HCT116 (cell line): ENCODE measurements around the gene ACAP2. TPM values are rescaled to one million over a fixed set of nuclear protein-coding genes. Genes with fewer than 3 reads are reported as not detected.

ENCODE experiments used
- ATAC-seq: fragments of 200-7000 bp; cut with Tn5 transposase; 2 replicates; pipeline ENCODE4 v1.9.1; 2020; ENCODE audit warnings: mild to moderate bottlenecking, moderate library complexity
- BruUV-seq: library from RNA; stranded (reverse); fragments of 400-500 nt; replicated peaks from 2 replicates; lab custom pipeline; 2021; lab: Mats Ljungman, UMichigan
- CTCF ChIA-PET: fragments of 300-600 bp; sonication (Branson Sonifier 250); formaldehyde crosslinking; loops from one replicate; lab custom pipeline; 2021; ENCODE audit warnings: antibody characterized with exemption; lab: Charles Lee
- POLR2A ChIA-PET: fragments of 300-600, 350-600 bp; sonication (Branson Sonifier 250); formaldehyde crosslinking; loops from one replicate; lab custom pipeline; 2021; ENCODE audit warnings: antibody characterized with exemption; lab: Charles Lee
- RAD21 ChIA-PET, 2 experiments: fragments of 300-600 bp; sonication (Branson Sonifier 250); formaldehyde crosslinking; loops; one replicate each; lab custom pipeline; 2023; ENCODE audit warnings: low total read pairs in 2 of 2; ENCODE audit not compliant: uncharacterized antibody in 2 of 2, unreplicated experiment in 2 of 2, low non-redundant PET in 1 of 2; lab: Charles Lee
- DNase-seq: peaks from one replicate; pipeline ENCODE4 v3.0.0-alpha.2; 2010; ENCODE audit warnings: low read depth, low spot score
- H2AFZ ChIP-seq: fragments of 200-600 bp; shearing (Covaris generic), sonication (generic); 2 replicates; pipeline ENCODE4 v1.6.1; 2017; ENCODE audit warnings: low read depth, mixed run types, mixed read lengths, antibody characterized with exemption, low read length; ENCODE audit not compliant: poor library complexity, severe bottlenecking
- H3K27ac ChIP-seq: 2 replicates; pipeline ENCODE4 v1.5.1; 2012; ENCODE audit warnings: low read depth, low read length
- H3K27me3 ChIP-seq: fragments of 200-600 bp; sonication (generic); 2 replicates; pipeline ENCODE4 v1.6.1; 2016; ENCODE audit warnings: mixed run types, low read length, mixed read lengths; ENCODE audit not compliant: insufficient read depth
- H3K36me3 ChIP-seq, 2 experiments: fragments of 200-500 bp in 1 of 2; fragments of 200-600 bp in 1 of 2; sonication (Bioruptor generic) in 1 of 2; sonication (generic) in 1 of 2; 2 replicates each; pipeline versions ENCODE4 v1.5.1 to v1.6.1; 2014 to 2016; ENCODE audit warnings: low read length in 2 of 2, inconsistent platforms in 1 of 2, mixed read lengths in 1 of 2, mixed run types in 1 of 2; ENCODE audit not compliant: insufficient read depth in 2 of 2, control insufficient read depth in 1 of 2
- H3K4me1 ChIP-seq, 2 experiments: fragments of 200-600 bp in 1 of 2; sonication (generic) in 1 of 2; 2 replicates each; pipeline versions ENCODE4 v1.5.1 to v1.6.1; 2012 to 2017; ENCODE audit warnings: low read length in 2 of 2, inconsistent platforms in 1 of 2, mild to moderate bottlenecking in 1 of 2, mixed read lengths in 1 of 2, mixed run types in 1 of 2, moderate library complexity in 1 of 2; ENCODE audit not compliant: insufficient read depth in 2 of 2, control insufficient read depth in 1 of 2
- H3K4me2 ChIP-seq: fragments of 200-600 bp; sonication (generic); 2 replicates; pipeline ENCODE4 v1.6.1; 2017; ENCODE audit warnings: mixed run types, low read length, mixed read lengths
- H3K4me3 ChIP-seq, 2 experiments: fragments of 200-600 bp in 1 of 2; sonication (generic) in 1 of 2; replicated peaks in 1 of 2; 2 replicates each; pipeline ENCODE4 v1.5.1; 2011 to 2016; ENCODE audit warnings: low read length in 2 of 2, control low read depth in 1 of 2, low read depth in 1 of 2, mild to moderate bottlenecking in 1 of 2, mixed read lengths in 1 of 2, mixed run types in 1 of 2
- H3K79me2 ChIP-seq: fragments of 200-600 bp; sonication (generic); 2 replicates; pipeline ENCODE4 v1.6.1; 2017; ENCODE audit warnings: mild to moderate bottlenecking, mixed run types, low read length, moderate library complexity, mixed read lengths; ENCODE audit not compliant: insufficient read depth
- H3K9ac ChIP-seq: fragments of 200-600 bp; sonication (generic); 2 replicates; pipeline ENCODE4 v1.6.1; 2016; ENCODE audit warnings: low read length, mixed read lengths
- H3K9me2 ChIP-seq: fragments of 200-600 bp; sonication (generic), shearing (Covaris generic); 2 replicates; pipeline ENCODE4 v1.6.1; 2017; ENCODE audit warnings: mixed run types, mild to moderate bottlenecking, moderate library complexity; ENCODE audit not compliant: insufficient read depth
- H3K9me3 ChIP-seq, 2 experiments: fragments of 200-500 bp in 1 of 2; fragments of 200-600 bp in 1 of 2; sonication (Bioruptor generic) in 1 of 2; sonication (generic) in 1 of 2; 2 replicates each; pipeline ENCODE4 v1.6.1; 2014 to 2017; ENCODE audit warnings: low read length in 2 of 2, mixed read lengths in 2 of 2, inconsistent platforms in 1 of 2, low read depth in 1 of 2, mild to moderate bottlenecking in 1 of 2, mixed run types in 1 of 2, moderate library complexity in 1 of 2; ENCODE audit not compliant: control insufficient read depth in 1 of 2, insufficient read depth in 1 of 2
- H4K20me1 ChIP-seq: fragments of 200-600 bp; sonication (generic), shearing (Covaris generic); 2 replicates; pipeline ENCODE4 v1.6.1; 2017; ENCODE audit warnings: mixed run types, mild to moderate bottlenecking, moderate library complexity; ENCODE audit not compliant: insufficient read depth
- CBX3 ChIP-seq: IDR thresholded peaks from 2 replicates; pipeline ENCODE4 v1.6.1; 2012; ENCODE audit warnings: low read depth
- EGR1 ChIP-seq: IDR thresholded peaks from 2 replicates; pipeline ENCODE4 v1.6.1; 2012; ENCODE audit warnings: low read depth
- ELF1 ChIP-seq: IDR thresholded peaks from 2 replicates; pipeline ENCODE4 v1.6.1; 2012; ENCODE audit warnings: low read depth, borderline replicate concordance
- EZH2 ChIP-seq: fragments of 200-600 bp; sonication (generic); IDR thresholded peaks from 2 replicates; pipeline ENCODE4 v1.6.1; 2017; ENCODE audit warnings: antibody characterized with exemption, mixed run types
- EZH2phosphoT487 ChIP-seq: fragments of 200-600 bp; IDR thresholded peaks from 2 replicates; pipeline ENCODE4 v1.6.1; 2018; ENCODE audit warnings: antibody characterized with exemption, borderline replicate concordance
- FOSL1 ChIP-seq: IDR thresholded peaks from 2 replicates; pipeline ENCODE4 v1.6.1; 2012; ENCODE audit warnings: low read depth
- JUND ChIP-seq: IDR thresholded peaks from 2 replicates; pipeline ENCODE4 v1.6.1; 2012
- MAX ChIP-seq: IDR thresholded peaks from 2 replicates; pipeline ENCODE4 v1.6.1; 2012
- POLR2A ChIP-seq: IDR thresholded peaks from 2 replicates; pipeline ENCODE4 v1.7.0; 2011; ENCODE audit warnings: borderline replicate concordance; ENCODE audit not compliant: insufficient read depth, insufficient read length; ENCODE audit errors: extremely low read depth
- POLR2AphosphoS5 ChIP-seq: IDR thresholded peaks from 2 replicates; pipeline ENCODE4 v1.6.1; 2011; ENCODE audit warnings: mild to moderate bottlenecking, low read depth, low read length, moderate library complexity
- RAD21 ChIP-seq: IDR thresholded peaks from 2 replicates; pipeline ENCODE4 v1.6.1; 2012; ENCODE audit warnings: low read depth, mild to moderate bottlenecking
- SP1 ChIP-seq: IDR thresholded peaks from 2 replicates; pipeline ENCODE4 v1.6.1; 2012; ENCODE audit warnings: low read depth
- SRF ChIP-seq: IDR thresholded peaks from 2 replicates; pipeline ENCODE4 v1.6.1; 2012; ENCODE audit warnings: low read depth
- YY1 ChIP-seq: IDR thresholded peaks from 2 replicates; pipeline ENCODE4 v1.6.1; 2011; ENCODE audit warnings: low read length, low read depth, moderate library complexity, mild to moderate bottlenecking; ENCODE audit not compliant: insufficient replicate concordance; ENCODE audit errors: extremely low read depth
- ZFX ChIP-seq: fragments of 450-650 bp; IDR thresholded peaks from 2 replicates; pipeline ENCODE4 v1.6.1; 2017
- ZNF274 ChIP-seq: fragments of 200-500 bp; sonication (Bioruptor generic); IDR thresholded peaks from 2 replicates; pipeline ENCODE4 v1.6.1; 2014; ENCODE audit warnings: mild to moderate bottlenecking, low read depth, low read length, inconsistent platforms
- intact Hi-C: fragments of 100-400 bp; cut with micrococcal nuclease; formaldehyde crosslinking; loops from 2 replicates; pipeline ENCODE4 v1.10.0; 2022
- total RNA-seq: library from RNA; stranded (reverse); gene quantifications from one replicate; pipeline ENCODE4 v1.2.1, GENCODE V29; 2021; ENCODE audit not compliant: unreplicated experiment
- TF ChIP-seq, protein P1 (sequence below): IDR thresholded peaks from 2 replicates; pipeline ENCODE4 v1.6.1; 2012; ENCODE audit warnings: low read depth
- TF ChIP-seq, protein P2 (sequence below): IDR thresholded peaks from 2 replicates; pipeline ENCODE4 v1.6.1; 2012

The ACAP2 gene
- total RNA-seq, 1 experiment from 2014 or later: 43.0 TPM

DNA sequence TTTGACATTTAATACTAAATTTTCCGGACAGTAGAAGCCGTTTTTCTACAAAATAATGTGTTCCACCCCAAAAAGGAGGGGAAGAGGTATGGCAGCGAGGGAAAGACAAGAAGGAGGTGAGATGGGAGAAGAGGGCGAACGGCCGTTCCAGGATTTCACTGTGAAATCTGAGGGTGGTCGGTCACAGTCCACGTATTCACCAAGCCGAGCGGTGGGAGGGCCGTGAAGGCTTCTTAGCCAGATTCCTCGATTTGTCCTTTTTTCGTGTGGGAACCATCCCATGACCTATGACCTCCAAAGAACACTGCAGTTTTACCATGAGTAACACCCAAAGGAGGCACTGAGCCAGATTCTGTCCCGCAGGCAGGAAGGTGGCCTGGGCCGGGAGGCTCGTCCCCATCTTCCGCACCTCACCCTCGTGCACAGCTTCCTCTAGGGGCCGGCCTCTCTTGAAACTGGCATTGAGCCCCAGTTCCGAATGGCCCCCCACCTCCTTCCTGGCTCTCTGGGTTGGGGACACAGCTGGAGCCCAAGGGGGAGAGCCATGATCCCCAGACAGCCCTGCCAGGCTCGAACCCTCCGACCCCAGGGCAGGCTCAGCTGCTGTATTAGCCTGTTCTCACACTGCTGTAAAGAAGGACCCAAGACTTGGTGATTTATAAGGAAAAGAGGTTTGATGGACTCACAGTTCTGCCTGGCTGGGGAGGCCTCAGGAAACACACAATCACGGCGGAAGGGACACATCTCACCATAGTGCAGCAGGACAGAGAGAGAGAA is 195.5 kb downstream of the ACAP2 start:
- no peaks in the 10 kb centered on the region for H3K36me3 ChIP-seq
- RAD21 ChIA-PET: no interaction called here
- BruUV-seq: no TSS peak
- POLR2A ChIA-PET: no interaction called here
- H4K20me1 ChIP-seq: no peaks in the 10 kb centered on the region
- H3K4me3 ChIP-seq: no peak overlapping the region
- H3K9me2 ChIP-seq: no peaks in the 10 kb centered on the region
- H3K9ac ChIP-seq: no peak overlapping the region
- H3K4me2 ChIP-seq: no peak overlapping the region
- H3K4me1 ChIP-seq: peaks cover 0 to 4% of the 10 kb centered on the region in 2 experiments; a peak in 2 of 4 replicates
- no peak overlapping the region for H3K27ac ChIP-seq
- H2AFZ ChIP-seq: no peak overlapping the region
- ATAC-seq: 0 out of 2 replicates have a peak, but pooled peaks have one; percentile 11
- TF ChIP-seq EZH2phosphoT487 (no peak), YY1 (no peak)
- H3K27me3 ChIP-seq: no peaks in the 10 kb centered on the region
- CTCF ChIA-PET: no interaction called here
- H3K9me3 ChIP-seq: no peaks in the 10 kb centered on the region
- DNase-seq: no peak
- intact Hi-C loops: no loop called here
- no peaks in the 10 kb centered on the region for H3K79me2 ChIP-seq

DNA sequence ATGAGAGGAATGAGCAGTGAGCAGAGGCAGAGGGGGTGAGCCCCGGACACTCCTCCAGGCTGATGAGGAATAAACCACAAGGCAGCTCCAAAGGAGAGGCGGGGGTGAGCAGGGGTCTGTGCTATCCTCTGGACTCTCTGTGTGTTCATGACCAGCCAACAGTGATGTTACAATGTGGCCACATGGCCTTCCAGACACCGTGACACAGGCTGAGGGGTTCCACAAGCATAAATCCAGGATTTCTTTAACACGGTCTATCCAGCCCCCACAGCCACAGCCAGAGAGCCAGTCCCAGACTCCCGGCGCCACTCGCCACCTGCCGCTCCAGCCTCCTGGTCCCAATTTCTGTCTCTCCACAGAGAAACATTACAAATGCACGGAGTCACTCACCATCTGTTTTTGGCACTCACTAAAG is 196.2 kb downstream of the ACAP2 start:
- ChIA-PET RAD21 (no interaction called here), POLR2A (no interaction called here), CTCF (no interaction called here)
- no peak overlapping the region for H3K4me3 ChIP-seq
- no peaks in the 10 kb centered on the region for H3K9me3 ChIP-seq
- no peak overlapping the region for H3K9ac ChIP-seq
- H3K4me1 ChIP-seq: peaks cover 0 to 4% of the 10 kb centered on the region in 2 experiments; a peak in 2 of 4 replicates
- no peaks in the 10 kb centered on the region for H3K9me2 ChIP-seq
- no peaks in the 10 kb centered on the region for H3K36me3 ChIP-seq
- H3K4me2 ChIP-seq: no peak overlapping the region
- H3K27me3 ChIP-seq: no peaks in the 10 kb centered on the region
- H4K20me1 ChIP-seq: no peaks in the 10 kb centered on the region
- no peak overlapping the region for H3K27ac ChIP-seq
- DNase-seq: no peak
- ATAC-seq: no peak
- no TSS peak for BruUV-seq
- H3K79me2 ChIP-seq: no peaks in the 10 kb centered on the region
- intact Hi-C loops: no loop called here
- TF ChIP-seq YY1 (no peak), MAX (no peak), CBX3 (no peak), POLR2A (no peak), ZNF274 (no peak), POLR2AphosphoS5 (no peak), EZH2phosphoT487 (no peak), SP1 (no peak), EZH2 (no peak), ELF1 (no peak), RAD21 (no peak), ZFX (no peak), JUND (no peak), SRF (no peak), FOSL1 (no peak), EGR1 (no peak)
- TF ChIP-seq, protein P1, sequence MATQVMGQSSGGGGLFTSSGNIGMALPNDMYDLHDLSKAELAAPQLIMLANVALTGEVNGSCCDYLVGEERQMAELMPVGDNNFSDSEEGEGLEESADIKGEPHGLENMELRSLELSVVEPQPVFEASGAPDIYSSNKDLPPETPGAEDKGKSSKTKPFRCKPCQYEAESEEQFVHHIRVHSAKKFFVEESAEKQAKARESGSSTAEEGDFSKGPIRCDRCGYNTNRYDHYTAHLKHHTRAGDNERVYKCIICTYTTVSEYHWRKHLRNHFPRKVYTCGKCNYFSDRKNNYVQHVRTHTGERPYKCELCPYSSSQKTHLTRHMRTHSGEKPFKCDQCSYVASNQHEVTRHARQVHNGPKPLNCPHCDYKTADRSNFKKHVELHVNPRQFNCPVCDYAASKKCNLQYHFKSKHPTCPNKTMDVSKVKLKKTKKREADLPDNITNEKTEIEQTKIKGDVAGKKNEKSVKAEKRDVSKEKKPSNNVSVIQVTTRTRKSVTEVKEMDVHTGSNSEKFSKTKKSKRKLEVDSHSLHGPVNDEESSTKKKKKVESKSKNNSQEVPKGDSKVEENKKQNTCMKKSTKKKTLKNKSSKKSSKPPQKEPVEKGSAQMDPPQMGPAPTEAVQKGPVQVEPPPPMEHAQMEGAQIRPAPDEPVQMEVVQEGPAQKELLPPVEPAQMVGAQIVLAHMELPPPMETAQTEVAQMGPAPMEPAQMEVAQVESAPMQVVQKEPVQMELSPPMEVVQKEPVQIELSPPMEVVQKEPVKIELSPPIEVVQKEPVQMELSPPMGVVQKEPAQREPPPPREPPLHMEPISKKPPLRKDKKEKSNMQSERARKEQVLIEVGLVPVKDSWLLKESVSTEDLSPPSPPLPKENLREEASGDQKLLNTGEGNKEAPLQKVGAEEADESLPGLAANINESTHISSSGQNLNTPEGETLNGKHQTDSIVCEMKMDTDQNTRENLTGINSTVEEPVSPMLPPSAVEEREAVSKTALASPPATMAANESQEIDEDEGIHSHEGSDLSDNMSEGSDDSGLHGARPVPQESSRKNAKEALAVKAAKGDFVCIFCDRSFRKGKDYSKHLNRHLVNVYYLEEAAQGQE: no peak
- TF ChIP-seq, protein P2, sequence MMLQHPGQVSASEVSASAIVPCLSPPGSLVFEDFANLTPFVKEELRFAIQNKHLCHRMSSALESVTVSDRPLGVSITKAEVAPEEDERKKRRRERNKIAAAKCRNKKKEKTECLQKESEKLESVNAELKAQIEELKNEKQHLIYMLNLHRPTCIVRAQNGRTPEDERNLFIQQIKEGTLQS: no peak
- no peak overlapping the region for H2AFZ ChIP-seq
